ENCODE results near the gene RASGEF1B.

RASGEF1B gene

GRCh38 chr4:81504112-81505003 is 32.7 kb upstream of the RASGEF1B start:
- Mint-ChIP-seq H3K4me3 (no peak overlapping the region), H3K36me3 (ENCODE audit: low read depth) (no peaks in the 10 kb centered on the region), H3K4me1 (peaks cover 76% of the 10 kb centered on the region), H3K27ac (peak overlapping the region; percentile 11), H3K9me3 (no peaks in the 10 kb centered on the region), H3K27me3 (ENCODE audit: low read depth, poor library complexity) (no peaks in the 10 kb centered on the region)
- TF ChIP-seq CTCF (IDR thresholded peaks at IDR 0.05) = no peak
- DNase-seq = no peak

DNA sequence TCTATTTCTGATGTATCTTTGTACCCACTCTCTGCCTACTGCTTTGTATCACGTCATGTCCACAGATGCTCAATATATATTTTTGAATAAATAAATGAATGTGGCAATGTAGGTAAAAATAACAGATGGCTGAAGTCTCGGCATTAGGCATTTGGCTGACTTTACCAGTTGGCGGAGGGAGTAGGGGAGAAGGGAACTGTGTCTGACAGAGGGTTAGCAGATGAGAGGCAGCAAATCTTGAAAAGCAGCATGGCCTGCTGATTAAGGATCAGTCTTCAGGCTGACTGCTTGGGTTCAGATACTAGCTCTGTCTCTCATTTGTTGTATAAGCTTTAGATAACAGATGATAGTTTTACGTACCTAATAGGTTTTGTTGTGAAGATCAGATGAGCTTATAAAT is 31.9 kb upstream of the RASGEF1B start:
- H3K4me1 Mint-ChIP-seq = peaks cover 77% of the 10 kb centered on the region
- H3K27ac Mint-ChIP-seq = no peak overlapping the region

GRCh38 chr4:81502564-81502963 is 30.9 kb upstream of the RASGEF1B start:
- no peak overlapping the region for H3K27ac Mint-ChIP-seq
- peaks cover 78% of the 10 kb centered on the region for H3K4me1 Mint-ChIP-seq
- no peak overlapping the region for H3K4me3 Mint-ChIP-seq
- no peak for TF ChIP-seq CTCF (IDR thresholded peaks at IDR 0.05)
- DNase-seq = no peak
- H3K9me3 Mint-ChIP-seq = no peaks in the 10 kb centered on the region
- H3K36me3 Mint-ChIP-seq (ENCODE audit: low read depth) = no peaks in the 10 kb centered on the region
- no peaks in the 10 kb centered on the region for H3K27me3 Mint-ChIP-seq (ENCODE audit: low read depth, poor library complexity)

More for the DNA sequence above, 31.9 kb upstream of the RASGEF1B start:
- H3K9me3 Mint-ChIP-seq = no peaks in the 10 kb centered on the region
- no peak for DNase-seq
- no peaks in the 10 kb centered on the region for H3K27me3 Mint-ChIP-seq (ENCODE audit: low read depth, poor library complexity)
- no peak for TF ChIP-seq CTCF (IDR thresholded peaks at IDR 0.05)
- no peaks in the 10 kb centered on the region for H3K36me3 Mint-ChIP-seq (ENCODE audit: low read depth)
- no peak overlapping the region for H3K4me3 Mint-ChIP-seq

- no peak for TF ChIP-seq CTCF (IDR thresholded peaks at IDR 0.05)
- H3K4me1 Mint-ChIP-seq = peaks cover 66% of the 10 kb centered on the region
- DNase-seq = peak; percentile 13
- peak overlapping the region; percentile 53 for H3K27ac Mint-ChIP-seq
- H3K27me3 Mint-ChIP-seq (ENCODE audit: low read depth, poor library complexity) = no peaks in the 10 kb centered on the region
- no peaks in the 10 kb centered on the region for H3K9me3 Mint-ChIP-seq
- no peak overlapping the region for H3K4me3 Mint-ChIP-seq
- no peaks in the 10 kb centered on the region for H3K36me3 Mint-ChIP-seq (ENCODE audit: low read depth)
Measured at GRCh38 chr4:81499840-81500239, 28.1 kb upstream of the RASGEF1B start.

DNA sequence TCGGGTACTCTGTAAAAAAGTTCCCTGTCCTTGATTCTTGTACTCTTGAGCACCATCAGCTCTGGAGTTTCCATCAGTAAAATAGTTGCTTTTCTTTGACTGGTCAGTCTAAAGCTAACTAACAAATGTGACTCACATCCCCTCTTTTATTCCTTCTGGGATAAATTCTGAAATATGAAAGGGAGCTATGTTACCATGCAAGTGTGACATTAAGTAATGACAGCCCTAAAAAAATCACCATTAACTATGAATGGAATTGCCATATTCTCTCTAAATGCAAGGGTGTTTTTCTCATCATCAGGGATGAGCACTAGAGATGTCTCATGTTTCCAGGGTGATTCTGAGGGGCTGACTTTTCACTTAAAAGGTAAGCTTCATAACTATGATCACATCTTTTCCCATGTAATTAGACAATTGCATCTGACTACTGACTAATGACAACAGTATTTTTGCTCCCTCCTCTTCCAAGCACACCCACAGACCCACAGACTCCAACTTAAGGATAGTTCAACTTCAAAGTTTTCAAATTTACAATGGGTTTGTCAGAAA is 26.9 kb upstream of the RASGEF1B start:
- Mint-ChIP-seq H3K36me3 (ENCODE audit: low read depth) (no peaks in the 10 kb centered on the region), H3K9me3 (no peaks in the 10 kb centered on the region), H3K27me3 (ENCODE audit: low read depth, poor library complexity) (no peaks in the 10 kb centered on the region), H3K4me3 (no peak overlapping the region), H3K4me1 (peaks cover 54% of the 10 kb centered on the region), H3K27ac (no peak overlapping the region)
- TF ChIP-seq CTCF (IDR thresholded peaks at IDR 0.05) = no peak
- DNase-seq = no peak

All from nephron progenitor cell (in vitro differentiated cells).